K562 (cell line): ENCODE measurements around the gene BRF1. TPM values are rescaled to one million over a fixed set of nuclear protein-coding genes. Genes with fewer than 3 reads are reported as not detected.

Experiments
- BRCA1 ChIP-seq, 2 experiments: fragments of 450-650 bp in 1 of 2; sonication (generic) in 1 of 2; formaldehyde crosslinking in 1 of 2; IDR thresholded peaks; 2 replicates each; pipeline versions ENCODE4 v1.5.0 to v1.6.1; 2017 to 2020; ENCODE audit warnings: mild to moderate bottlenecking in 1 of 2, missing genetic modification reagents in 1 of 2
- RBFOX2 ChIP-seq: fragments of 200-400 bp; formaldehyde crosslinking; IDR thresholded peaks from 2 replicates; pipeline ENCODE4 v1.6.1; 2017; ENCODE audit warnings: low read depth, mild to moderate bottlenecking, low read length, moderate library complexity
- ZBTB26 ChIP-seq: fragments of 450-650 bp; formaldehyde crosslinking; IDR thresholded peaks from 2 replicates; pipeline ENCODE4 v1.4.0; 2022; ENCODE audit warnings: missing genetic modification characterization
- polyA plus RNA-seq, 8 experiments: library from polyadenylated mRNA; depleted of rRNA in 4 of 8; stranded (reverse) in 5 of 8; unstranded in 3 of 8; fragments of >200 nt; fragmentation: Nextera tagmentation in 2 of 8; fragmentation: Illumina TruSeq in 1 of 8; extraction: Ambion mirVana in 2 of 8; extraction: Trizol in 1 of 8; gene quantifications; 2 replicates each; pipeline versions ENCODE4 v1.2.1 to v1.2.3, GENCODE V29; 2011 to 2014; ENCODE audit warnings: inconsistent platforms in 1 of 8, missing spikeins in 1 of 8
- total RNA-seq, 7 experiments: library from RNA; depleted of rRNA in 6 of 7; stranded (reverse); fragments of >200 nt in 6 of 7; fragmentation: Illumina TruSeq in 2 of 7; extraction: Trizol in 2 of 7; gene quantifications; 2 replicates each; pipeline versions ENCODE4 v1.2.1 to v1.2.3, GENCODE V29; 2011 to 2021; ENCODE audit warnings: low replicate concordance in 1 of 7
- TF ChIP-seq, protein P1 (sequence below): sonication (generic); formaldehyde crosslinking; IDR thresholded peaks from 2 replicates; pipeline ENCODE4 v1.8.0; 2022; ENCODE audit warnings: missing genetic modification reagents, mild to moderate bottlenecking, moderate library complexity, borderline replicate concordance
- TF ChIP-seq, protein P2 (sequence below): fragments of 450-650 bp; IDR thresholded peaks from 2 replicates; pipeline ENCODE4 v1.6.1; 2018; ENCODE audit not compliant: partially characterized antibody
- TF ChIP-seq, protein P3 (sequence below): fragments of 250-450 bp; sonication (Bioruptor Pico); IDR thresholded peaks from 2 replicates; pipeline ENCODE4 v1.8.0; 2022; ENCODE audit warnings: moderate library complexity, mild to moderate bottlenecking, inconsistent platforms

Gene BRF1
- total and polyA plus RNA-seq, 9 of the 15 experiments (the other 6 are each of a cell fraction or from before 2014, with no cell fraction given) = 0.14 to 24.6 (median 8.2) TPM

- TF ChIP-seq, protein P1, sequence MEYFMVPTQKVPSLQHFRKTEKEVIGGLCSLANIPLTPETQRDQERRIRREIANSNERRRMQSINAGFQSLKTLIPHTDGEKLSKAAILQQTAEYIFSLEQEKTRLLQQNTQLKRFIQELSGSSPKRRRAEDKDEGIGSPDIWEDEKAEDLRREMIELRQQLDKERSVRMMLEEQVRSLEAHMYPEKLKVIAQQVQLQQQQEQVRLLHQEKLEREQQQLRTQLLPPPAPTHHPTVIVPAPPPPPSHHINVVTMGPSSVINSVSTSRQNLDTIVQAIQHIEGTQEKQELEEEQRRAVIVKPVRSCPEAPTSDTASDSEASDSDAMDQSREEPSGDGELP = peak; percentile 12; the same call in 1 of the 2 replicates
- TF ChIP-seq RBFOX2 (no peak), ZBTB26 (CRISPR knock-in tag) (no peak), BRCA1 (IDR thresholded peaks at IDR 0.05) (no peak), BRCA1 (CRISPR knock-in tag; IDR thresholded peaks at IDR 0.05) (no peak)
- TF ChIP-seq, protein P2, sequence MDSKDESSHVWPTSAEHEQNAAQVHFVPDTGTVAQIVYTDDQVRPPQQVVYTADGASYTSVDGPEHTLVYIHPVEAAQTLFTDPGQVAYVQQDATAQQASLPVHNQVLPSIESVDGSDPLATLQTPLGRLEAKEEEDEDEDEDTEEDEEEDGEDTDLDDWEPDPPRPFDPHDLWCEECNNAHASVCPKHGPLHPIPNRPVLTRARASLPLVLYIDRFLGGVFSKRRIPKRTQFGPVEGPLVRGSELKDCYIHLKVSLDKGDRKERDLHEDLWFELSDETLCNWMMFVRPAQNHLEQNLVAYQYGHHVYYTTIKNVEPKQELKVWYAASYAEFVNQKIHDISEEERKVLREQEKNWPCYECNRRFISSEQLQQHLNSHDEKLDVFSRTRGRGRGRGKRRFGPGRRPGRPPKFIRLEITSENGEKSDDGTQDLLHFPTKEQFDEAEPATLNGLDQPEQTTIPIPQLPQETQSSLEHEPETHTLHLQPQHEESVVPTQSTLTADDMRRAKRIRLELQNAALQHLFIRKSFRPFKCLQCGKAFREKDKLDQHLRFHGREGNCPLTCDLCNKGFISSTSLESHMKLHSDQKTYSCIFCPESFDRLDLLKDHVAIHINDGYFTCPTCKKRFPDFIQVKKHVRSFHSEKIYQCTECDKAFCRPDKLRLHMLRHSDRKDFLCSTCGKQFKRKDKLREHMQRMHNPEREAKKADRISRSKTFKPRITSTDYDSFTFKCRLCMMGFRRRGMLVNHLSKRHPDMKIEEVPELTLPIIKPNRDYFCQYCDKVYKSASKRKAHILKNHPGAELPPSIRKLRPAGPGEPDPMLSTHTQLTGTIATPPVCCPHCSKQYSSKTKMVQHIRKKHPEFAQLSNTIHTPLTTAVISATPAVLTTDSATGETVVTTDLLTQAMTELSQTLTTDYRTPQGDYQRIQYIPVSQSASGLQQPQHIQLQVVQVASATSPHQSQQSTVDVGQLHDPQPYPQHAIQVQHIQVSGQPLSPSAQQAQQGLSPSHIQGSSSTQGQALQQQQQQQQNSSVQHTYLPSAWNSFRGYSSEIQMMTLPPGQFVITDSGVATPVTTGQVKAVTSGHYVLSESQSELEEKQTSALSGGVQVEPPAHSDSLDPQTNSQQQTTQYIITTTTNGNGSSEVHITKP = no peak
- TF ChIP-seq, protein P3, sequence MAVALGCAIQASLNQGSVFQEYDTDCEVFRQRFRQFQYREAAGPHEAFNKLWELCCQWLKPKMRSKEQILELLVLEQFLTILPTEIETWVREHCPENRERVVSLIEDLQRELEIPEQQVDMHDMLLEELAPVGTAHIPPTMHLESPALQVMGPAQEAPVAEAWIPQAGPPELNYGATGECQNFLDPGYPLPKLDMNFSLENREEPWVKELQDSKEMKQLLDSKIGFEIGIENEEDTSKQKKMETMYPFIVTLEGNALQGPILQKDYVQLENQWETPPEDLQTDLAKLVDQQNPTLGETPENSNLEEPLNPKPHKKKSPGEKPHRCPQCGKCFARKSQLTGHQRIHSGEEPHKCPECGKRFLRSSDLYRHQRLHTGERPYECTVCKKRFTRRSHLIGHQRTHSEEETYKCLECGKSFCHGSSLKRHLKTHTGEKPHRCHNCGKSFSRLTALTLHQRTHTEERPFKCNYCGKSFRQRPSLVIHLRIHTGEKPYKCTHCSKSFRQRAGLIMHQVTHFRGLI (CRISPR knock-in tag) = no peak
Observed at GRCh38 chr14:105196265-105196960, 104.4 kb downstream of the BRF1 start (continued).
